HL-60 (cell line): ENCODE measurements around the gene ITIH3.
A peak's percentile ranks its signal among the peaks of the same experiment; 100 is the strongest.

Experiments used
- DNase-seq, 2 experiments: peaks; one replicate each; pipeline ENCODE4 v3.0.0-alpha.2; 2010 to 2020; ENCODE audit warnings: low read depth in 1 of 2, low spot score in 1 of 2
- H3K27ac ChIP-seq: fragments of 250-450 bp; sonication (Bioruptor Pico); replicated peaks from 2 replicates; pipeline ENCODE4 v1.5.1; 2020; ENCODE audit warnings: mild to moderate bottlenecking, moderate library complexity
- H3K27me3 ChIP-seq: fragments of 250-450 bp; sonication (Bioruptor Pico); 2 replicates; pipeline ENCODE4 v1.5.1; 2021; ENCODE audit warnings: mild to moderate bottlenecking, moderate library complexity; ENCODE audit not compliant: insufficient read depth, poor library complexity, severe bottlenecking
- H3K4me3 ChIP-seq: replicated peaks from 2 replicates; pipeline ENCODE4 v1.5.1; 2011; ENCODE audit warnings: mild to moderate bottlenecking, control low read depth, low read length; ENCODE audit not compliant: insufficient read depth
- GABPA ChIP-seq: IDR thresholded peaks from 2 replicates; pipeline ENCODE4 v1.6.1; 2012; ENCODE audit warnings: low read depth
- POLR2AphosphoS5 ChIP-seq: IDR thresholded peaks from 2 replicates; pipeline ENCODE4 v1.6.1; 2012; ENCODE audit warnings: low read depth
- SPI1 ChIP-seq: IDR thresholded peaks from 2 replicates; pipeline ENCODE4 v1.6.1; 2012; ENCODE audit warnings: low read depth, mild to moderate bottlenecking, borderline replicate concordance
- TF ChIP-seq, protein P1 (sequence below): IDR thresholded peaks from one replicate; pipeline ENCODE4 v1.5.1; 2011; ENCODE audit warnings: low read length, control low read depth, inconsistent platforms; ENCODE audit not compliant: insufficient read depth
- TF ChIP-seq, protein P2 (sequence below): IDR thresholded peaks from 2 replicates; pipeline ENCODE4 v1.6.1; 2012; ENCODE audit warnings: low read depth; ENCODE audit not compliant: insufficient replicate concordance

ITIH3 gene

DNA sequence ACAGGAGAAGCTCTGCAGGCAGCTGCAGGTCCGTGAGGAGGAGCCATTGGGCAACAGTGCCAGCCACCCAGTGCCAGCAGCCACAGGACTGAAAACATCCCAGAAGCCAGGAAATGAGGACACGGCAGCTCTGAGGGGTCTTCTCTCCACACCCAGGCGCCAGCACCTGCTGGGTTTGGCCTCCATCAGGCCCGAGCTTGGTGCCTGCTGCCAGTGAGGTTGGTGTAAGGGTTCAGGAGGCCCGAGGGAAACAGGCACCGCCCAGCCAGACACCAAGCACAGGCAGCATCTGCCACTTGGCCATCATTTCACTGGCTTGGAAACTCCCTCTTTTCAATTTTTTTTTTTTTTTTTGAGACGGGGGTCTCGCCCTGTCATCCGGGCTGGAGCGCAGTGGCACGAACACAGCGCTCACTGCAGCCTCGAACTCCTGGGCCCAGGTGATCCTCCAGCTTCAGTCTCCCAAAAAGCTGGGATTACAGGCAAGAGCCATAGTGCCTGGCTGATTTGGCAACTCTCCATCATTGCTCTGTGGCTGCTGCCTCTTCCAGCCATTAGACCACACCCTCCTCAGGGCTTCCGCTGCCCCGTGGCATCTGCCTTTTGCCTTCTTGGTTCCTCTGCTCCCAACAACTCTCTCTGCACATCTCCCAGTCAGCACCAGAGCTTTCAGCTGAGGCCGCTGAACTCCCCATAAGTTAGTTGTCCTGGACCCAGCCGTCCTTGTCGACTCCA is 1.5 kb upstream of the ITIH3 start:
- DNase-seq = peak in 1 of 2 experiments; percentile 16
- Histone ChIP-seq H3K4me3 (no peak overlapping the region), H3K27me3 (no peaks in the 10 kb centered on the region), H3K27ac (no peak overlapping the region)
- TF ChIP-seq, protein P1, sequence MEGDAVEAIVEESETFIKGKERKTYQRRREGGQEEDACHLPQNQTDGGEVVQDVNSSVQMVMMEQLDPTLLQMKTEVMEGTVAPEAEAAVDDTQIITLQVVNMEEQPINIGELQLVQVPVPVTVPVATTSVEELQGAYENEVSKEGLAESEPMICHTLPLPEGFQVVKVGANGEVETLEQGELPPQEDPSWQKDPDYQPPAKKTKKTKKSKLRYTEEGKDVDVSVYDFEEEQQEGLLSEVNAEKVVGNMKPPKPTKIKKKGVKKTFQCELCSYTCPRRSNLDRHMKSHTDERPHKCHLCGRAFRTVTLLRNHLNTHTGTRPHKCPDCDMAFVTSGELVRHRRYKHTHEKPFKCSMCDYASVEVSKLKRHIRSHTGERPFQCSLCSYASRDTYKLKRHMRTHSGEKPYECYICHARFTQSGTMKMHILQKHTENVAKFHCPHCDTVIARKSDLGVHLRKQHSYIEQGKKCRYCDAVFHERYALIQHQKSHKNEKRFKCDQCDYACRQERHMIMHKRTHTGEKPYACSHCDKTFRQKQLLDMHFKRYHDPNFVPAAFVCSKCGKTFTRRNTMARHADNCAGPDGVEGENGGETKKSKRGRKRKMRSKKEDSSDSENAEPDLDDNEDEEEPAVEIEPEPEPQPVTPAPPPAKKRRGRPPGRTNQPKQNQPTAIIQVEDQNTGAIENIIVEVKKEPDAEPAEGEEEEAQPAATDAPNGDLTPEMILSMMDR = no peak
- TF ChIP-seq, protein P2, sequence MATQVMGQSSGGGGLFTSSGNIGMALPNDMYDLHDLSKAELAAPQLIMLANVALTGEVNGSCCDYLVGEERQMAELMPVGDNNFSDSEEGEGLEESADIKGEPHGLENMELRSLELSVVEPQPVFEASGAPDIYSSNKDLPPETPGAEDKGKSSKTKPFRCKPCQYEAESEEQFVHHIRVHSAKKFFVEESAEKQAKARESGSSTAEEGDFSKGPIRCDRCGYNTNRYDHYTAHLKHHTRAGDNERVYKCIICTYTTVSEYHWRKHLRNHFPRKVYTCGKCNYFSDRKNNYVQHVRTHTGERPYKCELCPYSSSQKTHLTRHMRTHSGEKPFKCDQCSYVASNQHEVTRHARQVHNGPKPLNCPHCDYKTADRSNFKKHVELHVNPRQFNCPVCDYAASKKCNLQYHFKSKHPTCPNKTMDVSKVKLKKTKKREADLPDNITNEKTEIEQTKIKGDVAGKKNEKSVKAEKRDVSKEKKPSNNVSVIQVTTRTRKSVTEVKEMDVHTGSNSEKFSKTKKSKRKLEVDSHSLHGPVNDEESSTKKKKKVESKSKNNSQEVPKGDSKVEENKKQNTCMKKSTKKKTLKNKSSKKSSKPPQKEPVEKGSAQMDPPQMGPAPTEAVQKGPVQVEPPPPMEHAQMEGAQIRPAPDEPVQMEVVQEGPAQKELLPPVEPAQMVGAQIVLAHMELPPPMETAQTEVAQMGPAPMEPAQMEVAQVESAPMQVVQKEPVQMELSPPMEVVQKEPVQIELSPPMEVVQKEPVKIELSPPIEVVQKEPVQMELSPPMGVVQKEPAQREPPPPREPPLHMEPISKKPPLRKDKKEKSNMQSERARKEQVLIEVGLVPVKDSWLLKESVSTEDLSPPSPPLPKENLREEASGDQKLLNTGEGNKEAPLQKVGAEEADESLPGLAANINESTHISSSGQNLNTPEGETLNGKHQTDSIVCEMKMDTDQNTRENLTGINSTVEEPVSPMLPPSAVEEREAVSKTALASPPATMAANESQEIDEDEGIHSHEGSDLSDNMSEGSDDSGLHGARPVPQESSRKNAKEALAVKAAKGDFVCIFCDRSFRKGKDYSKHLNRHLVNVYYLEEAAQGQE = no peak

DNA sequence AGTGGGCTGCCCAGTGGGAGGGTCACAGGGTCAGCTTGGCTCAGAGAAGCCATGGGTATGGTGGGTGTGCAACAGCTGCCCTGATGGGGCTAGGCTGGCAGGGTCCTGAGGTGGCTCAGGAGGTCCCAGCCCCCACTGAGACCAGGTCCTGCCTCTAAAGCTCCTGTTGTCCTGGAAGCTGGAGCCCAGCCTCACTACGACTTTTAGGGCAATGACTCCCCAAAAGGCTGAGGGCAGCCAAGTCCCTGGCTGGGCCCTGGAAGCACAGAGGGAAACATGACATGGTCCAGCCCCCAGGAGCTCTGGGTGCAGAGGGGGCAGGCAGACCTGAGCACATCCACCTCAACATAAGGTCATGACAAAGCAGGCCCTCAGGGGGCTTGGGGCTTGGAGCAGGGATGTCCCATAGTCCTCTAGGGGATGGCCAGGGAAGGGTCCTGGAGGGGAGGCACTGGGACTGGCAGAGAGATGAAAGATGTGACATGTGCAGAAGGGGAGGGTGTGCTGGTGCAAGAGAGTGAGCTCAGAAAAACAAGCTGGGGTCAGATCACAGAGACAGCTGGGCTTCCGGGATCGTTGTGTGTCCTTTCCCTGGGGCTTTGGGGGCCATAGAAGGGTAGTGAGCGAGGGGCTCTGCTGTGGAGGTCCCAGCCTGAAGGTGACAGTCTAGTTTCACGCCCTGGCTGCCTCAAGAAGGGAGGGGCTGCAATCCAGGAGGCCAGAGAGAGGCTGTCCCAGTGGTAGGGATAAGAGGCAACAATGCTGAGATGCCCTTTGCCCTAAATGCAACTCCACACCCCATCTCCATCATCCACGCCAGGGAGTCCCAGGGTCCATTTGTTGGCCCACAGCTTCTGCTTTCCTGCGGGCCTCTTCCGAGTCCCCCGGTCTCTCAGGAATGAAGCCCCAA is 639 bp upstream of the ITIH3 start:
- DNase-seq = no peak
- Histone ChIP-seq H3K27me3 (no peaks in the 10 kb centered on the region), H3K27ac (no peak overlapping the region), H3K4me3 (no peak overlapping the region)
- TF ChIP-seq, protein P1 = no peak
- TF ChIP-seq, protein P2 = no peak

DNA sequence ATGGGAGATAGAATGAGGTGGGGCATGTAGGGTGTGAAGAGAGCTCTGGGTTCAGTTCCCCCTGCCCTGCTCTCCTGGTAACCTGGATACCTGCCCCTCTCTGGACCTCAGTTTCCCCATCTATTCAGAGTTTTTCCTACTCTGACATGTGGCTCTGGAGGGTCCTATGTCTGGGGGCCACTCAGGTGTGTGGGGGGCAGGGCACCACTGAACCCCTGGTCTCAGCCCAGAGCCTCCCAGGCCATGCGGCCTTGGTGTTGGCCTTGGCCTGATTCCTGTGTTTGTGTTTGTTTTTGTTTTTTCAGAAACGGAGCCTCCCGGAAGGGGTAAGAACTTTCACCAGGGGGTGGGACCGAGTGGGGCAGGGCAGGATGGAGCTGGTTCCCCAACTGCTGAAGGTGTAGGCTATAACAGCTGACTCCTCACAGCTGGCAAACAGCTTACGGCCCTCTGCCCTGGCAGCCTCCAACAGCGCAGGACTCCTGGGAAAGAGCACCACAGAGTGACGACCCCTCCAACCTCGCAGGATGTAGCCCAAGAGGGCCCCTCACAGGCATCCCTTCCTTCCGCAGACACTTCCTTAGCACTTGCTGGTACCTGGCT is 803 bp downstream of the ITIH3 start:
- H3K4me3 ChIP-seq = no peak overlapping the region

More for the DNA sequence above, 803 bp downstream of the ITIH3 start:
- H3K27me3 ChIP-seq = no peaks in the 10 kb centered on the region
- no peak overlapping the region for H3K27ac ChIP-seq
- TF ChIP-seq POLR2AphosphoS5 = no peak
- no peak for TF ChIP-seq GABPA
- no peak for TF ChIP-seq SPI1
- TF ChIP-seq, protein P1 = no peak
- TF ChIP-seq, protein P2 = no peak
- DNase-seq = no peak
